Right lung (tissue), 5 donors: ENCODE results near the gene FBN1. TPM values are rescaled to one million over a fixed set of nuclear protein-coding genes. Genes with fewer than 3 reads are reported as not detected.

Experiments
- DNase-seq, 2 donors: peaks; one replicate each; pipeline ENCODE4 v3.0.0-alpha.2; 2013
- polyA plus RNA-seq, 5 donors: library from polyadenylated mRNA; unstranded; fragments of 120-200 nt; gene quantifications; one replicate each; pipeline versions ENCODE4 v1.2.1 to v1.2.3, GENCODE V29; 2013; ENCODE audit warnings: inconsistent platforms in 1 of 5, low replicate concordance in 1 of 5; ENCODE audit not compliant: insufficient read length in 5 of 5, insufficient read depth in 1 of 5

The FBN1 gene
- polyA plus RNA-seq, 5 donors = 78.7 to 99.3 (median 85.4) TPM

DNA sequence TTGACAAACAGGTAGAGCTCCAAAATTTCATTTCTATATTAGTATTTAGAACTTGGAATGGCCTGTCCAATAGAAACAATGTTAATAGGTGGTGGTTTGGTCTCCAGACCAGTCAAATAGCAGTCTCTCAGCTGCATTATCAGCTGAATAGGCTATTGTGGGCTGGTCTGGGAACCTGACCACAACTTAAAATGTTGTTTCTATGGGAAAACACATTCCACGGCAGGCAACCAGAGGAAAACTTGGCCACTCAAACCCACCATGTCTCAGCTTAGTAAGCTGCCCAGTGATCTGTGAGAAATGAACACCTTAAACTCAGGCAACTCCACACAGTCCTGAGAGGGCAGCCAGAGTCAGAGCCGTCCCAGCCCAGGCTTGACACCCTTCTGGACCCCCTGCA, 20.4 kb downstream of the FBN1 start:
- DNase-seq = no peak

DNA sequence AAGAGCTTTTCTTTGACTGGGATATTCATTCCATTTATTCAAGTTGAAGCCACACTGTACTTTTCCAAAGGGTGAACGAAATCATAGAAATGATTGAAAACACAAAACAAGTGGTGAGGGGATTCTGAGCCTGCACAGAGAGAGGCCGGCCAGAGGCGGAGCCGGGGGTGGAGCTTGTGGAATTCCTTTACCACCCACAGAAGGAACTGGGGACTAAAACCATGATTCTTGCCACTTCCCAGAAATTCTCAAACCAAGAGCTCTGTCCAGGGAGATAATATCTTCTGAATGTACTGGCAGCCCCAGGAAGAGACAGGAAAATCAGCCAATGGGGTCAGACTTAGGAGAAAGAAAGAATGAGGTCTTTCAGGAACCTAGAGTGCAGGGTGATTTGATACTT, 20.8 kb downstream of the FBN1 start:
- DNase-seq = no peak

DNA sequence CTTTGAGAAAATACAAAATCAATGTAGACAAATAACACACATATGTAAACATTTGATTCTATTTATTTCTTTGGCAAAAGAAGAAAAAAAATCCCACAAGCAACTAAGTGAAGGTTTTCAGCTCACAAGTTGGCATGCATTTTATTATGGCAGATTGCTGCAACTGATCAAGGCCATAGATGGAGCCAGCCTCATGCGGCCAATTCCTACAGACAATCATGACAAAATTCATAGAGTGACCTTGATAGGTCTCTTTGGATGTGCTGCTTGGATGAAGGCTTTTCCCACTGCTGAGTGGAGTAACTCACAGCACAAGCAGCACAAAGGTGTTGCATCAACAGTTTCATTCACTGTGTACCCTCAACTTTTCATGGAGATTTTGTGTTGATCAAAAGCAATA, 22.1 kb downstream of the FBN1 start:
- no peak for DNase-seq

DNA sequence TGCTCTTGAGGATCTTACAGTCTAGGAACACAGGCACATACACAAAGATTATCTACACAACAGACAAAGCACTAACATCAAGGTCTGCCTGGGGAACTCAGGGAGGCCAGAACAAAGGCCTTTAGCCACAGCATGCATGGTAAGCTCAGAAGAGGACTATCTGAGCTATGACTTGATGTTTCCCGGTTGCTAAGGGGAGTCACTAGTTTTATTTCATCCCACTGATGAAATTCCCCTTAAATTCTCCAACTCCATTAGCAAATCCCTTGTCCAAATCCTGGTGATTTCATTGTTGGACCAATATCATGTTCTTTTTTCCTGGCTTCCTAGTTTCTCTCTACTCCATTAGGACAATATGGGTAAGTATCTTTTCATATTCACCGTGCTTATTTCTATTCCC, 23.3 kb downstream of the FBN1 start:
- DNase-seq = no peak

DNA sequence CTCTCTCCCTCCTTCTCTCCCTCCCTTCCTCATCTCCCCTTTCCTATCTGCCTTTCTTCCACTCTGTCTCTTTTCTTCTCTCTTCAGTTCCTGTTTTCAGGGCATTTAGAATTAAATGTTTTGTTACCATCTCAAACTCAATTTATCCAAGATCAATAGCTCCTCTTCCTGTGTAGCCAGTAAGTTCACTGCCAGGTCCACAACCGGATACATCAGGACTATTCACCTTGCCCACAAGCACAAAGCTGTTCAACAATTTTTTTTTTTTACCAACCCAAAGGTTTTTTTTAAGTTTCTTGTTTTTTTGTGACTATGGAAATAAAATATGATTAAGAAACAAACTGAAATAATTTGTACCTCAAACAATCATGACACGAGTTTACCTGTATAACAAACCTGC, 26.1 kb downstream of the FBN1 start:
- DNase-seq = no peak

DNA sequence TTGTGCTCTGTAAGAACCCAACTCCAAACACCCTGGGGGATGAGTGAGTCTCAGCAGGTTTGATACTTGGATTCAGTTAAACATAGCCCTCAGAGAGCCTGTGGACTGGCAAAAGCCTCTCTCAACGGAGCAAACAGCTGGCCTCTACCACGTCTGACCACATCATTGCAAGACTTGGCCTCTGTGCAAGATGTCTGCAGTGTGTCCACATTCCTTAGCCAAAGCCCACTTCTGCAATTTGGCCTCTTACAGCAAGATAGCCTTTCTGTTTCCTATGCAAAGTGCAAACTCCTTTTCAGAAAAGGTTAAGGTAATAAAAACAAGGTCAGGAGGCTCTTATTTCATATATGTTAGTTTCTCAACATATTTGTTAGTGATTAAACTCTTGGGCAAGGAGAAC, 27.9 kb downstream of the FBN1 start:
- DNase-seq = peak; percentile 69 to 78

DNA sequence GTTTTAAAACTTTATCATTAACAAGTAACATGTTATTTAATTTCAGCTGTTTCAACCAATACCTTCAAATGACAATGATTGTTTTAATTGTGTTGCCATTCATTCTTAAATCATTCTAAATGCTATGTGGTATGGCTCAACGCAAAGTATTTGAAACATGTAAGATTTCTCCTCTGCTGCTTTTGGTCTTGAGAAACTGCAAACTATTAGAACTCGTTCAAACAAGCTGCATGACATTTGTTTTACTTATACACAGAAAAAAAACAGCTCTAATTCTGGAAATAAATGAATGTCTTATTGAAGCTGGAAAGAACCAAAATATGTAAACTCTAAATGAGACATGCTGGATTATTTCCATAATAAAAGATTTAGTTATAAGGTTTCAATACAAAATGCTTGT, 29.3 kb downstream of the FBN1 start:
- no peak for DNase-seq

DNA sequence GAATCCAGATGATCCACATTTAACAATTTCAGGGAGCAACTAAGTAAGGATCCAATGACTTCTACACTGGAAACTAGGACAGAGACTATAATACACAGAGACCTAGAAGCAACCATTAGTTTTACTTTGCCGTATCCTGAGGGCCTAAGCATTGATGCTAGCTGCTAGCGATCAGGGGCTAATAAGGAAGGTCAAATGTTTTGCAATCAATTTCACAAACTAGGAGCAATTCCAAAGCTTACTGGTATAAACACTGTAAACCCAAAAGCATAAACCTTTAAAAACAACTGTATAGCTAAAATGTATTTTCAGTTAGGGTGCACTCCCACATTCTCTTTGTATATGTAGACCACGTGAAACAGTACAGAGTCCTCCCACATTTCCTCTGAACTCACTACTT, 31.5 kb downstream of the FBN1 start:
- peak in 1 of 2 donors; percentile 25 for DNase-seq

DNA sequence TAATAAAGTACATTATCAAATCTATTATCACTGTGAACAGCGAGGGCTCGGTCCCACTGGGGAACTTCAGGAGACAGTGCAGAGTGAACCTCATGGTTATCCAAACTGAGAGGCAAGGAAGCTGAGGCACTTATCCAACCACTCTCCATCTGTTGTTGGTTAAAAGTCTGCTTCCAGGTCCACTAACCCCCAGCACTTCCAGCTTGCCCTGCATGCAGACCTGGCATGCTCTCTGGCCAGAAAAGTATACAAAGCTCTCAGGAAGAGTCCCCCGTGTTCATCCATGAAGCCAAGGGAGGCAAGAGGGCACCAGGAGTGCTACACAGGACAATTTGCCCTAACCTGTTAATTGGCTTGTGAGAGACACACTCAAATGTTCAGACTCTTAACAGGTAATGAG, 36.0 kb downstream of the FBN1 start:
- DNase-seq = no peak

DNA sequence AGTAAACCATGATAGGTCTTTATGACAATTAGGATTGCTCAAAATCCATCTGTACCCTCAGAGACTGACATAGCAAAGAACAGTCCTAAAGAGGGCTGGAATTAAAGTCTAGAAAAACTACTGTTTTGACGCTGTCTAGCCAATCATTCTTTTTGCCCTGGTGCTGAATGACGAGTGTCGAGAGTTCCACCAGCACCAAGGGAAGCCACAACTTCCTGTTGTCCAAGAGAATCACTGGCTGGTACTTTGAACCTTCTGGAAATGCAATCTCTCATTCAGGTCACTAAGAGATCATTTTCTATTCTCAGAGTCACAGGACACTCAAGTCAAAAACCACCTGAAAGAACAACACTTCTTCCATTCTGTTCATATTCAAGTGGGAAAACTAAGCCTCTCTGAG, 37.7 kb downstream of the FBN1 start:
- no peak for DNase-seq

DNA sequence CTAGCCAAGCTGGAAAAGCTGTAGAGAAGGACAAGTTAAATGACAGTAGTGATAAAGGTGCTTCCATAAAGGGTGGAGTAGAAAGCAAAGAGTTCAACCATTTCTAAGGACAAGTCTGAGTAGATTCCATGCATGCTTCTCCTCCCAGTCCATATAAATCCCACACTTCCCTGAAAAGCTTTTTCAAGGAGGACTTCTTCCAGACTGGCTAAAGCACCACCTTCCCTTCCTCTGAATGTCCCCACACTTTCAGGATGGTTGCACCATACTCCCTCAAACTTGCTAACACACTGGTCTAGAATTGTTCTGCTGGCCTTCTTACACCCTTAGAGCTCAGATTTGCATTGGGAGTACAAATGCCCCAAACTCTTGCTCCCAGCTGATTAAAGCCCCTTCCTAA, 40.9 kb downstream of the FBN1 start:
- DNase-seq = no peak

DNA sequence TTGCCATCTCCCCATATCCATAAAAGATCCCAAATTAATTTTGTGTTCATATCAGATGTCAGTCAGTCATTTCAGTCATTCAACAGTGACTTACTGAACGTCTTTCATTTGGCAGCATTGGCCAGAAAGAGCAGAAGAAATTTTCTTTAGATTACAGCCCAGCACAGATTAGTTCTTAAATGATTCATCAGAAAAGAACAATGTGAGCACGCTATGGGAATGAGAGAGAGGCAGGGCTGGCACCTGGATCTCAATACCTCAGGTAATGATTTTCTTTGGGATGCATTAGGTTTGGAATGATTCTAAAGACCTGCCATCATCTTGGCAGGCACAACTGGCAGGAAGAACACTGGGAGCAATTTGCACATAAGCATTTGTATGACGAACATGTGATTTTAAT, 41.6 kb downstream of the FBN1 start:
- DNase-seq = no peak

DNA sequence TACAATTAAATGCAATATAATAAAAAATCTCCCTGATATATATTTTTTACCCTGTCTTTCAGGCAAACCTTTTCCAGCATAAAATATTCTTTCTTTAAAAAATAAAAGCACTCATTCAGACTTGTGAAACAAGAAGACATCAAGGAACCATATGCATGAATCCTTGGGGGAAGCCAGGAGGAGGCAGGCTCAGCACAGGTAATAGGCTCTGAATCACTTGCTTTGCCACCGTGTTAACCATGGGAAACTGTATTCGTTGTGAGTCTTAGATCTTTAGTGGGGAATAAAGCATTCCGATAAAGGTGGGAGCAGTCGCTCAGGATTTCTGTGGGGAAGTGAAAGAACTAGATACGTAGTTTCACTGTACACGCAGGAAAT, 42.4 kb downstream of the FBN1 start:
- DNase-seq = no peak

DNA sequence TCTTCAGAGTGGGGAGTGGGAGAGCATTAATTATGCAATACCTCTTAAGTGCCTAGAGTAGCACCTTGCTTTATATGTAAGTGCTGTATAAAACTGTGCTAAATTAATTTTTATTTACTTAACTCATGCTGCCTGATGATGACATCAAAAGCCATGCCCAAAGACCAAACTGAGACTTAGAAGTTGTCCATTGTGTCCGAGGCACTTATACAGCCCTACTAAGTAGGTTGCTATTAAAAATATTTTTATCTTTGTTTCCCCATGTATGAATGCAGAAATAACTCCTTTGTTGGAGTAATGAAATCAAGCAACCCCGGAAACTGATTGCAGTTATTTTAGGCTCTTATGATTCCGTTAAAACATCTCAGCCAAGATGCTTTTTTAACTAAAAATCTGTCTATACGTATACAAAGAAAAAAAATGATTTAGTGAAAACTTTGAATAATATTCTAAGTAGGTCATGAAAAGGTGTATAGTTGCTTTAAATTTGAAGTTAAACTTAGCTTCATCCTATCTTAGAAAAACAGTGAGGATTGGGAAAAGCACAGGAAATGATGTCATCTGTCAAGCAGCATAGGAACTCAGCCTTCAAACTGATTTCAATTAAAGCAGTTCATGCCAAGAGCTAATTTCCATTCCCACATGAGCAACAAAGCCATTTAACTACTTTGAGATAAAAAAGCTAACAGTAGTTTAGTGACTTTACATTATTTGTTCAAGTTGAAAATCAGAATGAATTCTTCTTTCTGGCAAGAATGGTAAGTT, 43.0 kb downstream of the FBN1 start:
- DNase-seq = peak; percentile 36 to 62

DNA sequence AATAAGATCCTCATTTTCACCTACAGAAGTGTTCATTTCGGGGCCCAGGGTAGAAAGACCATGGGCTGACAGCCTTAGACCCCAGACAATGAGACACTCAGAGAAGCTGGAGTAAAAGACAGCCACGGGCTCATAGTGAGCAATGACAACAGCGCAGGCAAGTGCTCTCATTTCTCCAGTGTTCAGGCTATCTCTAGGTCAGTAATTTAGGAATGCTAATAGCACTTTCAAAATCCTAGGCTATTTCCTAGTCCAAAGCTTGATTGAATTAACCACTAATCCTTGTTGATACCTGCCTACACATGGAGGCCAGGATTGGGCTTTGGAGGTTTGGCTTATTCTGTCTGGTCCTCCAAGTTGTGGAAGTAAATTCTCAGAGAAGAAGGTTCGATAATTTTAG, 44.4 kb downstream of the FBN1 start:
- no peak for DNase-seq

DNA sequence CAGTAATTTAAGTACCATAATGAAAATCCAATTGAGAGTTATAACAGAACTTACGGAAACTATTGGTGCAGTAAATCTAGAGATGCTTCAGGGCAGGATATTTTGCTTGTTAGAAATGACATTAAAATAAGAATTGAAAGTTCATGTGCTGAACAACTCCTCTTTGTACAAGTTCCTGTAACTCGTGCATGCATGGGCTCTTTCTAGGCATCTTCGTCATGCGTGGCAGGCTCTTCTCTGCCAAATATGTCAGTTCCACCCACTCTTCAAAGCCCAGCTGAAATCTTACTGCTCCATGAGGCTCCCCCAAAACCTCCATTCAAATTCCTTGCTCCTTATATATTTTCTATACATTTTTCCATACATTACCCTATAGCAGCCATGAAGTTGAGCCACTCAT, 48.7 kb downstream of the FBN1 start:
- no peak for DNase-seq

DNA sequence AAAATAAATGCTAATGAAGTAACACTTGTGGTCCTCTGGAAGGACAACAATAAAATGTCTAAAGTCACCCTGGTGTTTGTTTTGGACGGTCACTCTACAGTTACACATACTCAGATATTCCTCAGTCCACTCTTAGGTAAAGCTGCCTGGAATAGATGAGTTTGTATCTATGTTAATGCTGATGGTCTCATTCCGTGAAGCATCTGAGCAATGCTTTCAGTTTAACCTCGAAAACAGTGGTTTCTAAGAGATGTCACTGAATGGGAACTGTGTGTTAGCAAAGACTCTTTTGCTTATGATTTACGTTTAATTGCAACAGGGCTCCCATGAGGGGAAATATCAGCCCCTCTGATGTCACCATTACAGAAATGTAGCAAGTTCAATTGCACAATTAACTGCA, 49.1 kb downstream of the FBN1 start:
- DNase-seq = no peak

DNA sequence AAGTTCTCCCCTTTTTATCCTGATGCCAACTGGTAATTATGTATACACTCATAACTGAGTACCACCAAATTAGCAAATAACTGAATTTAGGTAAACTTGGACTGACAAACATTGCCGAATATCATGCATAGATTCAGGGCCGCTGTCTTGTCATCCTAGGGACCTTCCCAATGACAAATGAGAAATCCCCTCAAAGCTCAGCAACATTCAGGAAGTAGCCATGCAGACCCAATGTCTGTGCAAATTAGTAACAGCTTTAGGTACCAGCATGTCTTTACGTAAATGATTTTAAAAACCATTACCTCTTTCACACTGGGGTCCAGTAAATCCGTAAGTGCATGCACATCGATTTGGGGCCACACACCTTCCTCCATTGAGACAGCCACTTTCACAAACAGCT, 49.5 kb downstream of the FBN1 start:
- DNase-seq = no peak

DNA sequence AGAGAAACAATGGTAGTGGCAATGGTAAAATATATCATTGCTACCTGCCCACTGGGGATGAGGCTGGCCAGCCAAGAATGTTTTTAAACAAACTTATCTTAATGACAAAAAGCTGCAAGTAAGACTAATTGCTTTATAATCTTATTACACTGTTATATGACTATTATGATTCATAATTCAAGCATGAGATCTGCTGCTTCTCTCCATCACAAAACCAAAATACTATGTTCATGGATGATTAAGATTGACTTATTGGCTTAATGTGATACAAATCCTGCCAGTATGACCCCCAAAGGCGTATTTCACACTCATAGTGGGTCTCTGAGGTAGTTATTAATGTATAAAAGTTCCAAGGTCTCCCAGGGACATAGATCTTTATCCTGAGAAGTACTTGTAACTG, 52.6 kb downstream of the FBN1 start:
- DNase-seq = no peak

DNA sequence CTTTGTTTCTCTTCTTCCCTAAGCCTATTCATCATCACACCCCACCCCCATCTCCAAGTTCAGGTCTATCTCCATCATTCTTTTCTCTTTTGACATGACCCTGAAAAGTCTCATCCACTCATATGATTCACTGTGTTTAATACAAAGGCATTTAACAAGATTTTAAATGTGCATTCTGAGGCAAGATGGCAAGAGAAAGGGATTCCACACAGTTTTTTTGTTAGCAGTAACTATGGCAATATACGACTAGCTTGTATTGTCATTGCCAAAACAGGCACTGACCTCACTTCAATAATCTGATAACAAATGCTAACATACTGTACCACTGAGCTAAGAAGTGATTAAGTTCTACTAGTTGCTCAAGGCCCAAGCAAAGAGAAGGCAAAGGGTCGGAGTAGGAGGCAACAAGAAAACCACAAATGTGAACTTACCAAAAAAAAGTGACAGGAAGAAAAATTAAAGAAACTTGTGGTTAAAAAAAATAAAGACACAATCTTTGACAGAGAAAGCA, 53.2 kb downstream of the FBN1 start:
- DNase-seq = peak; percentile 27 to 48

DNA sequence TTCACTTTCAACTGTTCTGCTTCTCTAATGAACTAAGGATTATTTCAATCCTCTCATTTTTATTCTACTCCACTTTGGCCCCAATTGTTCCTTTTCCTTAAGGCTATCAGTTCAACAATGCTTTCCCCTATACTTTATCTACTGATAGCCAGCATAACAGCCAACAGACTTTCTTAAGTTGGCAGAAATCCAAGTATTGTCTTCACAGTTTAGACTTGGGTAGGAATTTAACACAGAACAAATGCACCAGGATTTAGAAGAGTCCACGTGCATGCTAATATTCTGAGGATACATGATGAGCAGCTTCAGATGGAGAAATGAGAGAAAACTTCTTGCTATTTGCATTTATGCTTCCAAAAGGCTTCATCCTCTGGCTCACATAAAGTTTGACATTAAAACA, 54.8 kb downstream of the FBN1 start:
- DNase-seq = no peak

DNA sequence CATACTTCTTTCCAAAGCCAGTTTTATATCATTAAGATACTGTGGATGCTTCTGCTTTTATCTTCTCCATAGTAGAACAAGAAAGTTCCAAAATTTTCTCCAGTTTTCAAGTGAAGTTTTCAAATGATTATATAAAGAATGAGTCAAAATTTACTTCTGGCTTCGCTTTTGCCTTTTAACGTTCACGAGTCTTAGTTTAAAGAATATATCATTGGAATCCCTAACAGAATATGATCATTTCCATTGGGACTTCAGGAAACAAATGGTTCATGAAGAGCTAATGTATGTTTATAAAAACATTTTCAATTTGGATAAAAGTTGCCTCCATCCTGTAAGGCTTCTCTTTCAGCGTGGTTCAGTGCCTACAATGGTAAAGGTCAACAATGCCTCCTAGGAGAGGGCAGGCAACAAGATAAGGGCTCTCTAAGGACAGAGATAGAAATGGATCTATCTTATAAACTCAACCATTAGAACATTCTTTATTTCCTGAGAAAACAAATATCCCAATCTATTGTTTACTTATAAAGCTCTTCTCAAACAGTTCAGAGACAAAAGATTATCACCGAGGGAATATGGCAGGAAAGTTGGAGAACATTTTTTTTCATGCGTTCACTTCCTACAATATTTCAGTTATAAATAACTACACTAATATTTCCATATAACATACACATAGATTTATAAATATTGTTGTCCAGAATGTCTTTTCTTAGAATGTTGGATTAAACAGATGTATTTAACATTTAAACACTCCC, 60.5 kb downstream of the FBN1 start:
- no peak for DNase-seq

DNA sequence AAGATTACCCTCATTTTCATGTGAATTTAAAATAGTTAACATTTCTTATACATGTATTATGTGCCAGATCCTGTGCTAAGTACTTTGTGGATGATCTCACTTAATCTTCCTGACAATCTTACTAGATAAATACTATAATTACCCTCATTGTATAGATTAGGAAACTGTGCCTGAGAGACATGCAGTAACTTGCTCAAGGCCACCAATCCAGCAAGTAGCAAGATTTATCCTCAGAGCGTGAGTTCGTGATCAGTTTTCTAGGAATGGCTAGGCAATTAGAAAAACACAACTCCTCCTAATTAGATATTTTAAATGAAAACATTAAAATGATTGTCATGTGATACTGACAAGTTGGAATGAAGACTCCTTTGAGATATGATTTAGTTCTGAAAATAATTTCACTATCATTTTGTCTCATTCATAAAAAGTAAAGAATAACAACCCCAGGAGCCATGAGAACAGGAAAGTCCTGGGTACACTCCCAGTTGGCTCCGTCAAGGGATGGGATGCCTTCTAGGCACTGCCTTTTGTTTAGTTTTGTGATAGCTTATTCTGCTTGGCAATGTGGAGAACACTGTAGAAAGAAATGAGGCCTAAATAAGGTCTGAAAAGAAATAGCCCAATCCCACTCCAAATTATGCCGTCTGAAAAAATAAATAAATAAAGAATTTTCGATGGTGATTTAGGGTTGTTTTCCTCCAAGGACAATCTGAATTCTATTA, 61.3 kb downstream of the FBN1 start:
- no peak for DNase-seq
